Measurements from ENCODE around the gene AP2B1. TPM values are rescaled to one million over a fixed set of nuclear protein-coding genes. Genes with fewer than 3 reads are reported as not detected.

Gene AP2B1
- total RNA-seq, 2 donors from 2014 or later, result 255 to 258 TPM

DNA sequence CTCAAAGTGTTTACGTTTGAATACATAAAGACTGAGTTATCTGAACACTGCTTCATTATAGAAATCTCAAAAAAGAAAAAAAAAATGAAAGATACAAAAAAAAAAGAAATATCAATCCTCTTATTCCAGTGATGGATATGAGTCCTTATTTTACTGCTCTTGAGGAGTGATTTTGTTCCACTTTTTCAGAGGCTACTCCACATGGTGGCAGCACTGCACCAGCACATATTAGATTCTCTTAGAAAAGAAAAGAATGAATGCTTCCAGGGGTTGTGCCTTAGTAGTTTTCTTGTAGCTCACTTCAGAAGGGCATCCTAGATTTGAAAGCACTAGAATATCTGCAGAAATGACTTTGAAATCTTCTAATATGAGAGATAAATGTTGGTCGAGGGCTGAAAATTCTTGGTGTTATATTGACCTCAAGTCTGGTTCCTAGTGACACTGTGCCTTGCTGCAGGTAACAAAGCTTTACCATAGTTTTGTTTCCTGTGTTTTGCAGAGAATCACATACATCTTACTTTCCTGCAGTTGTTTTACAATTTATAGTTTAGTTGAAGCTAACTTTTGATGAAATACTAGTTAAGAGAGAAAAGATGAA, 25.9 kb downstream of the AP2B1 start:
- H3K4me1 Mint-ChIP-seq, result no peaks in the 10 kb centered on the region
- no peak overlapping the region for H3K27ac Mint-ChIP-seq
- no peak overlapping the region for H3K9ac ChIP-seq (ENCODE audit: extremely low read depth, low read length, poor library complexity, severe bottlenecking)
- H3K9me3 ChIP-seq (ENCODE audit: control insufficient read depth, low read length), result no peaks in the 10 kb centered on the region
- H3K4me3 ChIP-seq (ENCODE audit: low read length), result no peak overlapping the region
- 61 to 100% methylated on average over 1 to 2 of the region's 2 CpGs for WGBS, 2 experiments (ENCODE audit: insufficient coverage in 1 of 2, insufficient read length in 1 of 2)
- no peaks in the 10 kb centered on the region for H3K4me1 ChIP-seq (ENCODE audit: control insufficient read depth, insufficient read depth, low read length)
- no peaks in the 10 kb centered on the region for H3K27me3 ChIP-seq (ENCODE audit: control insufficient read depth, insufficient read depth, low read length, poor library complexity, severe bottlenecking)
- peak; percentile 82 for DNase-seq
- H3K4me3 Mint-ChIP-seq, result no peak overlapping the region
- no peak overlapping the region for H3K27ac ChIP-seq (ENCODE audit: low read depth, low read length)
- TF ChIP-seq, protein P1, sequence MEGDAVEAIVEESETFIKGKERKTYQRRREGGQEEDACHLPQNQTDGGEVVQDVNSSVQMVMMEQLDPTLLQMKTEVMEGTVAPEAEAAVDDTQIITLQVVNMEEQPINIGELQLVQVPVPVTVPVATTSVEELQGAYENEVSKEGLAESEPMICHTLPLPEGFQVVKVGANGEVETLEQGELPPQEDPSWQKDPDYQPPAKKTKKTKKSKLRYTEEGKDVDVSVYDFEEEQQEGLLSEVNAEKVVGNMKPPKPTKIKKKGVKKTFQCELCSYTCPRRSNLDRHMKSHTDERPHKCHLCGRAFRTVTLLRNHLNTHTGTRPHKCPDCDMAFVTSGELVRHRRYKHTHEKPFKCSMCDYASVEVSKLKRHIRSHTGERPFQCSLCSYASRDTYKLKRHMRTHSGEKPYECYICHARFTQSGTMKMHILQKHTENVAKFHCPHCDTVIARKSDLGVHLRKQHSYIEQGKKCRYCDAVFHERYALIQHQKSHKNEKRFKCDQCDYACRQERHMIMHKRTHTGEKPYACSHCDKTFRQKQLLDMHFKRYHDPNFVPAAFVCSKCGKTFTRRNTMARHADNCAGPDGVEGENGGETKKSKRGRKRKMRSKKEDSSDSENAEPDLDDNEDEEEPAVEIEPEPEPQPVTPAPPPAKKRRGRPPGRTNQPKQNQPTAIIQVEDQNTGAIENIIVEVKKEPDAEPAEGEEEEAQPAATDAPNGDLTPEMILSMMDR (conservative IDR thresholded peaks at IDR 0.05), result peak; percentile 87
- no peaks in the 10 kb centered on the region for H3K9me3 Mint-ChIP-seq
- H3K36me3 ChIP-seq (ENCODE audit: control insufficient read depth, insufficient read depth, low read length), result peaks cover 72% of the 10 kb centered on the region
- no peaks in the 10 kb centered on the region for H3K27me3 Mint-ChIP-seq (ENCODE audit: insufficient read depth)
- H3K36me3 Mint-ChIP-seq (ENCODE audit: low read depth), result peaks cover 28% of the 10 kb centered on the region

DNA sequence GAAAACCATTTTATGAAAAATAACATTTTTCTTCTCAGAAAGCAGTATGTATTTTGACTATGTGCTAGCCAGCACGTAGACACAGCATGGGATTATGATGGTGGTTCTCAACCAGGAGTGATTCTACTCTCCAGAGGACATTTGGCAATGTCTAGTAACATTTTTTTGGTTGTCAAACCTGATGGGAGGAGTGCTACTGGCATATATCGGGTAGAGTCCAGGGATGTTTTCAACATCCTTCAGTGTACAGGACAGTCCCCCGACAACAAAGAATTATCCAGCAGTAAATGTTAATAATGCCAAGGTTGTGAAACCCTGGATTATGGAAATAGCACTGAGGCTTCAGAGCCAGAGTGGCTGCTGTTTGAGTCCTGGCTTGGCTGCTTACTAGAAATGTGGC, 27.7 kb downstream of the AP2B1 start:
- no peaks in the 10 kb centered on the region for H3K4me1 Mint-ChIP-seq
- H3K9me3 Mint-ChIP-seq, result no peaks in the 10 kb centered on the region
- DNase-seq, result no peak
- Histone ChIP-seq H3K27me3 (ENCODE audit: control insufficient read depth, insufficient read depth, low read length, poor library complexity, severe bottlenecking) (no peaks in the 10 kb centered on the region), H3K9ac (ENCODE audit: extremely low read depth, low read length, poor library complexity, severe bottlenecking) (no peak overlapping the region), H3K4me3 (ENCODE audit: low read length) (no peak overlapping the region), H3K9me3 (ENCODE audit: control insufficient read depth, low read length) (no peaks in the 10 kb centered on the region), H3K36me3 (ENCODE audit: control insufficient read depth, insufficient read depth, low read length) (peaks cover 70% of the 10 kb centered on the region), H3K27ac (ENCODE audit: low read depth, low read length) (no peak overlapping the region), H3K4me1 (ENCODE audit: control insufficient read depth, insufficient read depth, low read length) (no peaks in the 10 kb centered on the region)
- TF ChIP-seq, protein P1 (conservative IDR thresholded peaks at IDR 0.05), result no peak
- WGBS, 2 experiments (ENCODE audit: insufficient coverage in 1 of 2, insufficient read length in 1 of 2), result 98 to 100% methylated on average over 2 to 3 of the region's 3 CpGs
- H3K4me3 Mint-ChIP-seq, result no peak overlapping the region
- H3K36me3 Mint-ChIP-seq (ENCODE audit: low read depth), result peaks cover 32% of the 10 kb centered on the region
- H3K27ac Mint-ChIP-seq, result no peak overlapping the region
- no peaks in the 10 kb centered on the region for H3K27me3 Mint-ChIP-seq (ENCODE audit: insufficient read depth)

DNA sequence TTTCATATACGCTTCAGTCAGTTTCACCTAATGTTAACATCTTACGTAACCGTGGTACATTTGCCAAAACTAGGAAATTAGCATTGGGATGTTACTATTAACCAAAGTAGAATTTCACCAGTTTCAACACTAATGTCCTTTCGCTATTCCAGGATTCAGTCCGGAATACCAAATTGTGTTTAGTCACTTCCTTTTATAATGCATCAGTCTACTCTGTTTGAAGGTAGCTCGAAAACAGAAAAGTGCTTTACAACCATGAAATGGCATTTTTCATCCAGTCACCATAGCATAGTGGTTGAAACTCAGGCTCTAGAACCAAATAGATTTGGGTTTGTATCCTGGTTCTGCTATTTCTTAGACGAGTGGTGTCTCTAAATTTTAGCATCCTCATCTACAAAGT, 29.4 kb downstream of the AP2B1 start:
- Histone ChIP-seq H3K4me3 (ENCODE audit: low read length) (no peak overlapping the region), H3K36me3 (ENCODE audit: control insufficient read depth, insufficient read depth, low read length) (peaks cover 67% of the 10 kb centered on the region), H3K9ac (ENCODE audit: extremely low read depth, low read length, poor library complexity, severe bottlenecking) (no peak overlapping the region), H3K4me1 (ENCODE audit: control insufficient read depth, insufficient read depth, low read length) (no peaks in the 10 kb centered on the region), H3K9me3 (ENCODE audit: control insufficient read depth, low read length) (no peaks in the 10 kb centered on the region), H3K27me3 (ENCODE audit: control insufficient read depth, insufficient read depth, low read length, poor library complexity, severe bottlenecking) (no peaks in the 10 kb centered on the region), H3K27ac (ENCODE audit: low read depth, low read length) (no peak overlapping the region)
- H3K27ac Mint-ChIP-seq, result no peak overlapping the region
- peaks cover 25% of the 10 kb centered on the region for H3K36me3 Mint-ChIP-seq (ENCODE audit: low read depth)
- no peaks in the 10 kb centered on the region for H3K27me3 Mint-ChIP-seq (ENCODE audit: insufficient read depth)
- DNase-seq, result no peak
- no peak overlapping the region for H3K4me3 Mint-ChIP-seq
- TF ChIP-seq, protein P1 (conservative IDR thresholded peaks at IDR 0.05), result no peak
- no peaks in the 10 kb centered on the region for H3K4me1 Mint-ChIP-seq
- no peaks in the 10 kb centered on the region for H3K9me3 Mint-ChIP-seq
- WGBS, 2 experiments (ENCODE audit: insufficient coverage in 1 of 2, insufficient read length in 1 of 2), result 92 to 100% methylated on average over 4 to 7 of the region's 7 CpGs
